Astrocyte (in vitro differentiated cells and primary cell): Measurements from ENCODE around the gene ERBIN.

Source experiments
- CTCF ChIP-seq: IDR thresholded peaks from 2 replicates; pipeline ENCODE4 v1.5.1; 2011; ENCODE audit warnings: low read depth, mild to moderate bottlenecking, inconsistent platforms, low read length, moderate library complexity; ENCODE audit not compliant: insufficient read depth
- EZH2 ChIP-seq: IDR thresholded peaks from 2 replicates; pipeline ENCODE4 v1.6.1; 2012; ENCODE audit warnings: mild to moderate bottlenecking, low read length, inconsistent platforms; ENCODE audit not compliant: insufficient read depth

DNA sequence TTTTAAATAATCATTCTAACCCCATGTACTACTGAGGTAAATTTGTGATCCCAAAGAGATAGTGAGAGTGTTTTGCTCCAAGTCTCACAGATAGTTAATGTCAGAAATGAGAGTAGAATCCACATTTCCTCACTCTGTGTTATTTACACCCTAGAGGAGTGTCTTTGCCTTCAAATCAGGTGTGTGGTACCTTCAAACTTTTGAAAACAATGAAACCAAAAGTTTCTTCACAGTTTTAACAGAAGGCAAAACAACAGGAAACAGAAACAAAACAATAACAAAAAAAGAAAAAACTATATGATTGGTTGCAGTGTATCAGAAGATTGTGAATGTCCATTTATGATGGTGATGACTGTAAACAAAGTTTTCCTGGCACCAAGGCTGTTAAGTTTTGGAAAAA is 85.9 kb downstream of the ERBIN start:
- TF ChIP-seq CTCF (no peak), EZH2 (no peak)
